Activated CD8-positive, alpha-beta T cell treated with anti-CD3 and anti-CD28 coated beads for 36 hours (primary cell): ENCODE measurements around the gene XPNPEP1. TPM values are rescaled to one million over a fixed set of nuclear protein-coding genes. Genes with fewer than 3 reads are reported as not detected.
A peak's percentile ranks its signal among the peaks of the same experiment; 100 is the strongest.

Source experiments
- ATAC-seq: fragments of 200-7000 bp; cut with Tn5 transposase; one replicate; pipeline ENCODE4 v1.10.0; 2021; ENCODE audit warnings: mild to moderate bottlenecking, moderate library complexity
- CTCF ChIA-PET: fragments of 350-600 bp; sonication (Branson Sonifier 250); formaldehyde crosslinking; loops from one replicate; lab custom pipeline; 2021; ENCODE audit warnings: antibody characterized with exemption; lab: Charles Lee
- POLR2A ChIA-PET: fragments of 350-600 bp; sonication (Branson Sonifier 250); formaldehyde crosslinking; loops from one replicate; lab custom pipeline; 2021; ENCODE audit warnings: antibody characterized with exemption; lab: Charles Lee
- DNase-seq: peaks from one replicate; pipeline ENCODE4 v3.0.0-alpha.2; 2020
- H3K27ac Mint-ChIP-seq: one replicate; pipeline ENCODE4 v1.8.0; 2021; ENCODE audit warnings: mild to moderate bottlenecking, mixed read lengths
- H3K27me3 Mint-ChIP-seq: one replicate; pipeline ENCODE4 v1.8.0; 2021; ENCODE audit warnings: mixed read lengths
- H3K36me3 Mint-ChIP-seq: one replicate; pipeline ENCODE4 v1.8.0; 2021; ENCODE audit warnings: low read depth, mixed read lengths
- H3K4me1 Mint-ChIP-seq: one replicate; pipeline ENCODE4 v1.8.0; 2021; ENCODE audit warnings: low read depth, mixed read lengths
- H3K4me3 Mint-ChIP-seq: one replicate; pipeline ENCODE4 v1.8.0; 2021; ENCODE audit warnings: mild to moderate bottlenecking, moderate library complexity, mixed read lengths
- H3K9me3 Mint-ChIP-seq: one replicate; pipeline ENCODE4 v1.8.0; 2021; ENCODE audit warnings: mixed read lengths
- CTCF ChIP-seq: fragments of 200-600 bp; IDR thresholded peaks from one replicate; pipeline ENCODE4 v1.8.0; 2022; ENCODE audit warnings: antibody characterized with exemption, mild to moderate bottlenecking
- intact Hi-C: fragments of 100-400 bp; cut with micrococcal nuclease; formaldehyde crosslinking; loops from one replicate; pipeline ENCODE4 v1.10.0; 2022
- total RNA-seq, 2 experiments: library from RNA; stranded (reverse); gene quantifications; one replicate each; pipeline ENCODE4 v1.2.3, GENCODE V29; 2021

XPNPEP1 gene
- total RNA-seq, 2 experiments from 2014 or later, result 96.5 to 97.0 TPM

GRCh38 chr10:109940117-109940516 lies 16.8 kb upstream of the XPNPEP1 start:
- Mint-ChIP-seq H3K27me3 (no peaks in the 10 kb centered on the region), H3K9me3 (no peaks in the 10 kb centered on the region), H3K4me3 (no peak overlapping the region), H3K4me1 (peaks cover 41% of the 10 kb centered on the region), H3K27ac (no peak overlapping the region), H3K36me3 (no peaks in the 10 kb centered on the region)
- intact Hi-C loops, result no loop called here
- ChIA-PET CTCF (interaction anchor here (0.9 to 4.3 kb wide), 6 partner anchors 16 to 339 kb away, joined by 3 to 20 read pairs (median 4); no protein-coding TSS in a partner anchor), POLR2A (interaction anchor here (0.6 to 0.9 kb wide), 2 partner anchors 29 to 56 kb away, joined by 3 to 4 read pairs; no protein-coding TSS in a partner anchor)
- DNase-seq, result no peak
- TF ChIP-seq CTCF, result no peak
- ATAC-seq, result no peak

GRCh38 chr10:109939315-109939961 lies 16.1 kb upstream of the XPNPEP1 start:
- no peaks in the 10 kb centered on the region for H3K9me3 Mint-ChIP-seq
- ATAC-seq (peak; percentile 34), DNase-seq (no peak)
- H3K27ac Mint-ChIP-seq, result no peak overlapping the region
- H3K4me1 Mint-ChIP-seq, result peaks cover 48% of the 10 kb centered on the region
- H3K4me3 Mint-ChIP-seq, result no peak overlapping the region
- intact Hi-C loops, result no loop called here
- no peaks in the 10 kb centered on the region for H3K27me3 Mint-ChIP-seq
- H3K36me3 Mint-ChIP-seq, result no peaks in the 10 kb centered on the region
- POLR2A ChIA-PET, result interaction anchor here (0.6 to 0.9 kb wide), 2 partner anchors 40 to 55 kb away, joined by 3 to 4 read pairs; no protein-coding TSS in a partner anchor
- TF ChIP-seq CTCF, result no peak
- CTCF ChIA-PET, result interaction anchor here (0.9 to 4.3 kb wide), 6 partner anchors 17 to 340 kb away, joined by 3 to 20 read pairs (median 4); no protein-coding TSS in a partner anchor

GRCh38 chr10:109937460-109938065 lies 14.3 kb upstream of the XPNPEP1 start:
- intact Hi-C loops, result no loop called here
- Mint-ChIP-seq H3K27ac (no peak overlapping the region), H3K4me3 (no peak overlapping the region), H3K36me3 (no peaks in the 10 kb centered on the region), H3K4me1 (peaks cover 64% of the 10 kb centered on the region), H3K27me3 (no peaks in the 10 kb centered on the region), H3K9me3 (no peaks in the 10 kb centered on the region)
- no peak for TF ChIP-seq CTCF
- DNase-seq, result no peak
- CTCF ChIA-PET, result interaction anchor here (1.3 to 4.3 kb wide), 3 partner anchors 12 to 54 kb away, joined by 5 to 20 read pairs (median 17); no protein-coding TSS in a partner anchor
- ATAC-seq, result no peak
- POLR2A ChIA-PET, result interaction anchor here (0.6 to 1.3 kb wide), 3 partner anchors 12 to 161 kb away, joined by 3 read pairs; no protein-coding TSS in a partner anchor

- DNase-seq (peak; percentile 44), ATAC-seq (peak; percentile 68)
- Mint-ChIP-seq H3K27me3 (no peaks in the 10 kb centered on the region), H3K36me3 (no peaks in the 10 kb centered on the region), H3K4me1 (peaks cover 62% of the 10 kb centered on the region), H3K4me3 (peak overlapping the region; percentile 78), H3K9me3 (no peaks in the 10 kb centered on the region), H3K27ac (peak overlapping the region; percentile 98)
- POLR2A ChIA-PET, result interaction anchor here (0.6 to 2.2 kb wide), 7 partner anchors 10 to 132 kb away, joined by 3 to 10 read pairs (median 3); no protein-coding TSS in a partner anchor
- CTCF ChIA-PET, result interaction anchor here (0.6 to 2.2 kb wide), 13 partner anchors 8 to 203 kb away, joined by 3 to 10 read pairs (median 3); no protein-coding TSS in a partner anchor
- no peak for TF ChIP-seq CTCF
- intact Hi-C loops, result no loop called here
These were observed 11.9 kb upstream of the XPNPEP1 start for GRCh38 chr10:109934958-109935793.
